NCI-H345 treated with DMSO at 0.1 percent for 48 hours (cell line): Measurements from ENCODE around the gene RFC2.
"Not testable (repeated sequence)": the region's sequence is repeated elsewhere in the genome, so short reads cannot be mapped to it uniquely, and the experiment has no call there.

ENCODE experiments used
- DNase-seq: peaks from one replicate; lab custom pipeline; 2025; ENCODE audit not compliant: unreplicated experiment; lab: John Stamatoyannopoulos, UW

Gene RFC2

DNA sequence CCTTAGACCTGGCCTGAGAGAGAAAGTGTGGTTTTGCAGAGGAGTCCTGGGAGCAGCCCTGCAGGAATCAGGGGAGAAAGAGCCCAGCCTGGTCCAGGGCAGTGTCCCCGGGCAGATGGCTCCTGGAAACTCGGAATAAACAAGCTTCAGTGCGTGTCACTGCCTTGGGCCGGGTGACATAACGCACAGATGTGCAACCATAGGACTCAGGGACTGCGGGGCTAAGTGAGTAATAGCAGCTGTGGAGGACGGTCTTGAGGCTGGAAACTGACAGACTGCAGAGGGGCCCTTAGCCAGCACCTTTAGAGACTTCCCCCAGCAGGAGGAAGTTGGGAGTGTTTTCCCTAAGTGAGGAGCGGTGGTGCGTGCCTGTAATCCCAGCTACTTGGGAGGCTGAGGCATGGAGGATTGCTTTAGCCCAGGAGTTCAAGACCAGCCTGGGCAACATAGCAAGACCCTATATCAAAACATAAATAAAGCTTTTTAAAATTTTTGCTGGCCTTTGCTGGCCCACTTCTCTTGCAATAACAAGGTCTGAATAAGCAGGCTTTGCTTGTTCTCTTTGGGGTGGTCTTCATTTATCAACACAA, 29.8 kb upstream of the RFC2 start:
- DNase-seq, result no peak

DNA sequence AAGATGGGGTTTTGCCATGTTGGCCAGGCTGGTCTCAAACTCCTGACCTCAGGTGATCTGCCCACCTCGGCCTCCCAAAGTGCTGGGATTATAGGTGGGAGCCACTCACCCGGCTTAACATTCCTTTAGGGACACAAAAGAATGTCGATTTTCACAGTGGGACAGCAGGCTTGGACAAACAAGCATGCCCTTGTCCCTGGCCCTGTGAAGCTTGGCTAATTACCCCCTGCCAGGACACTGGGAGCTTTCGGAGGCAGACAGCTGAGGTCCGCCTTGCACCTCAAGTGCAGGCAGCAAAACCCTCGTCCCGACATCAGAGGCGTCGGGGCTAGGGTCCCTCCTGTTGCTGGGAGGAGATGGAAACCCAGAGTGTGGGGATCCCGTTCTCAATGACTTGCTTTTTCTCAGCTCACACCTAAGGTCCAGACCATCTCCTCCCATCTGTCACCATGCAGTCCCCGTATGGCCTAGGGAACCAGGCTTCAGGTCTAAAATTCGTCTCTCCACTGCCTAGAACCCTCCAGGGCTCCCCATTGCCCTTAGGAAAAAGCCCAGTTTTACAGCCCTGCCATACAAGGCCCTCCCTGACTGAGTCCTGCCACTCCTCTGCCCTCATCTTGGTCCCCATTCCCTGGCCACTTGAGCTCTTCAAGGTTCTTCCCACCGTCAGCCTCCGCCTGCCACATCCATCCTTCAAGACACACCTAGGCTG, 28.7 kb upstream of the RFC2 start:
- DNase-seq, result no peak

DNA sequence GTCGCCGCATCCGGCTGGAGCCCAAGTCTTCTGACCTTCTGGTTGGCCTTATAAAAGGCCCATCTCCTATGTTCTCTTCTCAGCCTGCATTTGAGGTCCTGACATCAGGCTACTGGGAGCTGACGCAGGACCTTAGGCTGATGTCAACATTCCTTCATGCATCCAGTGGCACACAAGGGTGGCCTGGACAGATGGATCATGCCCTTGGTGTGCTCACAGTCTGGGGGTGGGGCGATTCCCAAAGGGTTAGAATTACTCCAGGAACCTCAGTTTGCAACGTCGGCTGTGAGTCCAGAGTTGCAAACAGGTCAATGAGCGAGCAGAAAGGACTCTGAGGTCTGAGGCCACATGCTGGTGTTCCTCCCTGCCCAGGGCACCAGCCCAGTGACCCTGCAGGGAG, 26.8 kb upstream of the RFC2 start:
- DNase-seq, result no peak

DNA sequence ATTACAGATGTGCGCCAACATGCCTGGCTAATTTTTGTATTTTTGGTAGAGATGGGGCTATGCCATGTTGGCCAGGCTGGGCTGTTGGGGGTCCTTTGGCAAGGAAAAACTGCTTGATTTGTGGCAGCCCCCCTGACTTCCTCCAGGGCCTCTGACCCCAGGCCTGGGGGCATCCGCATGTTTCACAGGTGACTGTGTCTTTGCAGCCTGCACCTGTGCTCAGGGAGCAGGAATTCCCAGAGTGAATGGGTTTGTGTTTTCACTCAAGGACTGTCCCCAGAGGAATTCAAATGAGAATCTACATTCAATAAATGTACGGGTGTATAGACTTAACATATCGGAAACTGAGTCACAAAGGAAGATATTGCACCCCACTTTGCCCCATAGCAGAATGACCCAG, 23.4 kb upstream of the RFC2 start:
- no peak for DNase-seq

DNA sequence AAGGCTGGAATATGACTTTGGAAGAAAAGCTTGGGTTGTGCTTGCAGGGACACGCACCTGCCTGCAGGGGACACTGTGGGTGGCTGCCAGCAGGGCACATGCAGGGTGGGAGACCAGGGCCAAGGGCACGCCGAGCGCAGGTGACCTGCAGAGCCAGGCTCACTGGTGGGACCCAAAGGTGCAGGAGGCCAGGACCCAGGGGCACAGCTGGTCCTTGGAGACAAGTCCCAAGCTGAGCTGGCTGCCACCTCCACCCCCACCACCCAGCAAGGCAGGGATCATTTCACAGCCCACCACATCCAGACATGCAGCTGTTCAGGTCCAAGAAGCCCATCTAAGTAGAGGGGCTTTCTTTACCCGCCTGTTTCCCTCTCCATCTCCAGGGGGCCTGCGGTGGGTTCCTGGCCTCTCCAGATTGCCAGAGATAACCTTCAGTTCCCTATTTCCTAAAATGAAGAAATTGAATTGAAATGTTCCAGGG, 21.2 kb upstream of the RFC2 start:
- DNase-seq, result no peak

DNA sequence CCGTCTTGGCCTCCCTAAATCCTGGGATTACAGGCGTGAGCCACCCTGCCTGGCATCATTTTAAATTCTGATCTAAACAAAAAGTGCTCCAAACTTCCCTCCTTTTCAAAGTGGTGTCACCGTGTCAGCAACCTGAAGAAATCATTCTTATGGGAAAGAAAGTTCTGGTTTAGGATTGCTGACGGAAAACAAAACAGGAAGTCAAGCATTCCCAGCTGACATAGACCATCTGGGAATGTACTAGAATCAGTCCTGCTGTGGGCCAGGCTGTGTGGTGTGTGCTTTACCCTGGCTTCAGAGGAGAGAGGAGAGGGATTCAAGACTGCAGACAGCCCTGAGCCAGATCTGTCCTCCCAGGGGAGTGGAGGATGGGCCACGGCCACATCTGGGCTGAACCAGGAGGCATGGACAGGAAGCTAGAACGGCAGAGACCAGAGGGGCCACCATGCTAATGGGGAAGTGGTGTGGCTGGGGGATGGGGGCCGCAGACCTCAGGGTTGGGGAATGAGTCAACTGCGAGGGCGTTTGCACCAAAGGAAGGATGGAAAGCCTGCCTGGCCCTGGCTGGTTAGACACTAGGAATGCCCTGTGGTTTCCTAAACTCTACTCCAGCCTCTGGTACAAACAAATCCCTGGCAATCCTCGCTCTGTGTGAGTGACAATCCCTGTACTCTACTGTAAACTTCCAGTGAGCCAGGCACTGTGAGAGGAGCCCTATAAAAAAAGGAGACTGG, 18.3 kb upstream of the RFC2 start:
- no peak for DNase-seq

DNA sequence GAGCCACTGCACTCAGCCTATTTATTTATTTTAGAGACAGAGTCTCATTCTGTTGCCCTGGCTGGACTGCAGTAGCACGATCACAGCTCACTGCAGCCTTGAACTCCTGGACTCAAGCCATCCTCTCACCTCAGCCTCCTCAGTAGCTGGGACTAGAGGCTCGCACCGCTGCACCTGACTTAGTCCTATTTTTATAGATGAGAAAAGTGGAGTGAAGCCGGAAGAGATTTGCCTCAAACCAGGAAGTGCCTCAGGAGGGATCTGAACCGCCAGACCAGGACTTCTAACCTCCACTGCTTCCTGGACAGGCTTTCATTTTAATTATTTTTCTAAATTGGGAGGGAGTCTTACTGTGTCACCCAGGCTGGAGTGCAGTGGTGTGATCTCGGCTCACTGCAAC, 17.5 kb upstream of the RFC2 start:
- DNase-seq, result no peak

DNA sequence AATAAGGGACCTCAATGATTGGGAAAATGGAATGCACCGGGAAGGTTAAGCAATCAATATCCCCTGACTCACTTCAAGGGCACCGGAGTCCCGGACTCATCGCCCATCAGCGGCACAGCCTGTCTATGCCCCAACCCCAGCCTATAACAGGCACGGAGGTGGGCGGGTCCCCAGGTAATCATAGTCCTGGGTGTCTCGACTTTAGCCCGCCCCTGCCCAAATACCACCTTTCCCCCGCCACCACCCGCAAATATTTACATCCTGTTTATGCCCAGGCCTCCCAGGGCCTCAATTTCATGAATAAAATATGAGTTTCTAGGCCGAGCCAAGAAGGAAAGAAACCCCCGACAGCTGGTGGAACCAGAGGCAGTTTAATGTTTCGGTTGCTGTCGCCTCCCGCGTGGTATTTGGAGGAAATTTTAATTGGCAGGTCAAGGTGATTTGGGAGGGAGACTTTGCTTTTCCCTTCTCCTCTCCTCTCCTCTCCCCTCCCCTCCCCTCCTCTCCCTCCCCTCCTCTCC, 15.6 kb upstream of the RFC2 start:
- DNase-seq, result peak; percentile 58

DNA sequence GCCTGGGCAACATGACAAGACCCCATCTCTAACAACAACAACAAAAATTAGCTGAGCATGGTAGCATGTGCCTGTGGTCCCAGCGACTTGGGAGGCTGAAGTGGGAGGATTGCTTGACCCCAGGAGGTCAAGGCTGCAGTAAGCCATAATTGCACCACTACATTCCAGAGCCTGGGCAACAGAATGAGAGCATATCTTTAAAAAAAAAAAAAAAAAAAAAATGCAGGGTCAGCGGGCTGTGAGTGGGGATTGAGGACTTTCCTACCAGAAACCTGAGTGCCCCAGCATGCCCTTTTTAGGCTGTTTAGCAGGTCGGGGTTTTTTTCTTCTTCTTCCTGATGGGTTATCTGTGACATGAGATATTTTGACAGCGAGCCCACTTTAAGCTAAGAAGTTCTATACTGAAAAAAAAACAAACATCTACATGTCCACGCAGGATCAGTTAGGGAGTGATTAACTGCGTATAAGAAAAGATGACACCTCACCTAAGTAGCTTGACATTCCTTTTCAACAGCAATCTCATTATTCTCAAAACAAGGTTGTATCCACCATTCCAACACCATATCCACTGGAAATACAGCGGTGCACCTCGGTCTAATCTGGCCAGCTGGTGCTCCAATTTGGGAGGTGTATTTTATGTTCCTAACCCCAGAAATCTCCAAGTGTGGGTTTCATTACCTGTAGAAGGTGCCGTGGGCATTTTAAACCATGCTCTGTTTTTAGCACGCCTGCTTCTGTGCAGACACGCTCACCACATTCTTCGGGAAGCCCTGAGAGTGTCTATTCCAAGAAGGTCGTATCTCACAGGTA, 13.8 kb upstream of the RFC2 start:
- DNase-seq, result no peak

DNA sequence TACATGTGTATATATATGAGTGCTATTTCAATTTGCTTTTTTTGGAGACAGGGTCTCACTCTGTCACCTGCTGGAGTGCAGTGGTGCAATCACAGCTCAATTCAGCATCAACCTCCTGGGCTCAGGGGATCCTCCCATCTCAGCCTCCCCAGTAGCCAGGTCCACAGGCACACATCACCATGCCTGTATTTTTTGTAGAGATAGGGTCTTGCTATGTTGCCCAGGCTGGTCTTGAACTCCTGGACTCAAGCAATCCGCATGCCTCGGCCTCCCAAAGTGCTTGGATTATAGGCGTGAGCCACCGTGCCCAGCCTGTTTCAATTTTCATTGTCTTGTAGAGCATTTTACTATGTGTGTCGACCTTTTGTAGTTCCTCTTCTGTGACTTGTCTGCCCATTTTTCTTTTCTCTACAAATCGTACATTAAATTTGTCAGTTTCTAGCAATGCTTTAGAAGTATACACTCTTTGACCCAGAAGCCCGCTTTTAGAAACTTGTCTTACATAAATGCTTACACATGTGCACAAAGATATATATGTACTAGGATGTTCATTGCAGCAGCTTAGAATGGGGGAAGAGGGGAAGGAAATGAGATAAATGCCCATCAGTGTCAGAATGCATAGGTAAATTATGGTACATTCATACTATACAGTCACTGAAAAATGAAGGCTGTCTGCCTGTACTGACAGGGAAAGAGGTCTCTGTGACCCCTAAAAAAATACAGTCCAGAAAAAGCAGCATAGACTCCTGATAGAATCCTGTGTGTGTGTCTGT, 12.2 kb upstream of the RFC2 start:
- no peak for DNase-seq

DNA sequence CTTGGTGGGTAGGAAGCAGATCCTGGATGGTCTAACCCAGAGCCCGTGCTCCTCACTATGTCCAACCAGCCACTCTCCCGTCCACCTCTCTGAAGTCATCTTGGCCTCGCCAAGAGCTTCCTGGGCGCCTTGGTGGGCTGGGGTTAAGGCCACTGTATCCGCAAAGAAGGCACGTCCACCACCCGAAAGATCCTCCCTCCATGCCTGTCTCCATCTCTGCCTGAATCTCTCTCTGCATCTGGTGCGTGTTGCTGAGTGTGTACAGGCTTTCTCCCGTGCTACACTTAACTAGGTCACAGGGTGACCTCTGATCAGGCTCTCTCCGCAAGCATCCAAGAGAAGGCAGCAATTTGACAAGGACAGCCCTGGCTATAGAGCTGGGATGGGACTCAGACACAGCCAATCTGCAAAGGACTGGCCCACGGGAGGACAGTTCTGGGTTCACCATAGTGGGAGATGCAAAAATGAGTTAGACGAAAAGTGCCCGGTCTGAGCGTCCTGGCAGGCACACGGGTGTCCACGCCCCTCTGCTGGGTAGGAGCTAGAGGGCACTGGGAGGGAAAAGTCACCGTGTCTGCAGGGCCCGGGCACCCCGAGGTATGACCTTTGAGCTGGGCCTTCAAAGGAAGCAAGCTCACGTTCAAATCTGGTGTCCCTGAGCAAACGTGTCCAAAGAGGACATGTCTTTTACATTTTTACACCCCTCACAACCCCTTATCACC, 9.4 kb upstream of the RFC2 start:
- DNase-seq, result no peak

DNA sequence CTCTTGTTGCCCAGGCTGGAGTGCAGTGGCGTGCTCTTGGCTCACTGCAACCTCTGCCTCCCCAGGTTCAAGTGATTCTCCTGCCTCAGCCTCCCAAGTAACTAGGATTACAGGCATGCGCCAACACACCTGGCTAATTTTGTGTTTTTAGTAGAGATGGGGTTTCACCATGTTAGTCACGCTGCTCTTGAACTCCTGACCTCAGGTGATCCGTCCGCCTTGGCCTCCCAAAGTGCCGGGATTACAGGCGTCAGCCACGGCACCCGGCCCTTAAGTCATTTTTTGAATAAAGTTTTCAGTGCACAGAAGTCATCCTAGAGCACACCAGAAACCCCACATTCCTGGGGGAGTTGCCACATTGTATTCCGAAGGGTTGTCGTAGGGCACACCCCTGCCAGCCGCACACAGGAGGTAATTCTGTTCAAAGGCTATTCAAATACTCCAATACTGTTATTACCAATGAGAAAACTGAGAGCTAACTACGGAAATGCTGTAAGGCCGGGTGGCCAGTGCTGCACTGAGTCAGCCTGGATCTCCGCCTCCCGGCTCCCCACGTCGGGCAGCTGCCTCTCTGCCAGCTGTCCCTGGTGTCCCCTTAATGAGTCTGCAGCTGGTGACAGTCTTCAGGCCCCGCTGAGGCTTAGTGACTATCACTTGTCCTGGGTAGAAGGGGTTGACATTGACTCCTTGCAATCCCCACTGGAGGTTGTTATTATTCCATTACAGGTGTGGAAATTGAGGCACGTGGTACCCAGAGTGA, 8.6 kb upstream of the RFC2 start:
- DNase-seq, result no peak

DNA sequence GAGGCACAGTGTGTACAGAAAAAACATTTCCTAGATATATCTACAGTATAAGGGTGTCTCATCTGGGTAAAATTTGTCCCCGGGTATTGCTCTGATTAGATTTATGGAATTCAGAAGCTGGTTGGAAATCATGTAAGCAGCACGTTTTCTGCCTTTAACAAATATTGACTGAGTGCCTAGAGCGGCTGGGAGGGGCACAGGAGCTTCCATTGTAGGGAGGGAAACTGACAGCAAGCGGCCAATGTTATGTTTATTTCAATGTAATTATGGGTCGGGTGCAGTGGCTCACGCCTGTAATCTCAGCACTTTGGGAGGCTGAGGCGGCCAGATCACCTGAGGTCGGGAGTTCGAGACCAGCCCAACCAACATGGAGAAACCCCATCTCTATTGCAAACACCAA, 4.4 kb upstream of the RFC2 start:
- no peak for DNase-seq

DNA sequence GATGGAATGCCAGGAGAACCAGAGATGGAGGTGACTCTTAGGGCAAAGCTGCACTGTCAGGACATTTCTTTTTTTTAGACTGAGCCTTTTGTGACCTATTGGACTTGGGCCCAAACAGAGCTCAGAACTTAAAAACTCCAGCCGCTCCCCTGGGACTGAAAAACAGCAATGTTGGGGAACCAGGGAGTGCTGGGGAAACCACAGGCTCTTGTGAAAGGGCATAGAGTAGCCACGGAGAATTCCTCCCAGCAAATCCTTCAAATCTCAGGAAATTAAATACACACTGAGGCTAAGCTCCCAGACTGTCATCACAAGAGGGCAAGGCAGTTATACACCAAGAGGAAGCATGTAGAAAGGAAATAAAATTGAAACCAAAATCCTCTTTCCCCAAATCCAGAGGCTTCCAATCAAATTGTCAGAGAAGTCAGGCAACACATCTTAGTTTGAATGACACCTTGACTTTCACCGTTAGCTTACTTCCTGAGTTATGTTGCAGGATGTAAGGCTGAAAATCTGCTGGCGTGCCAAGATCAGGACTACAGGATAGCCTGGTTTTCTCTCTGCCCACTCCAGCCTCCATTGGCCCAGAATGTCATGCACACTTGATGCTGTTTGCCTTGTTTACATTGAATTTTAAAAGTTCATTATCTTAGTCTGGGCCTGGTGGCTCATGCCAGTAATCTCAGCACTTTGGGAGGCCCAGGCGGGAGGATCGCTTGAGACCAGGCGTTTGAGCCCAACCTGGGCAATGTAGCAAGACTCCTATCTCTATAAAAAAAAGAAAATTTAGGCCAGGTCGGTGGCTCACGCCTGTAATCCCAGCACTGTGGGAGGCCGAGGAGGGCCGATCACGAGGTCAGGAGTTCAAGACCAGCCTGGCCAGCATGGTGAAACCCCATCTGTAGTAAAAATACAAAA, 2.6 kb upstream of the RFC2 start:
- DNase-seq, result no peak

DNA sequence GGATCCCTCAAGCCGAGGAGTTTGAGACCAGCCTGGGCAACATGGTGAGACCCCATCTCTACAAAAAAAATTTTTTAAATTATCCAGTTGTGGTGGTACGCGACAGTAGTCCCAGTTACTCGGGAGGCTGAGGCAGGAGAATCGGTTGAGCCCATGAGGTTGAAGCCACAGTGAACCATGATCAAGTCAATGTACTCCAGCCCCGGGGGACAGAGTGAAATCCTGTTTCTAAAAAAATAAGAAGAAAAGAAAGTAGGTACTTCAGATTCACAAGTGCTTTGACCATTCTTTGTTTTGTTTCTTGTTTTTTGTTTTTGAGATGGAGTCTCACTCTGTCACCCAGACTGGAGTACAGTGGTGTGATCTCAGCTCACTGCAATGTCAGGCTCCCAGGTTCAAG, 1.3 kb upstream of the RFC2 start:
- not testable (repeated sequence) for DNase-seq

DNA sequence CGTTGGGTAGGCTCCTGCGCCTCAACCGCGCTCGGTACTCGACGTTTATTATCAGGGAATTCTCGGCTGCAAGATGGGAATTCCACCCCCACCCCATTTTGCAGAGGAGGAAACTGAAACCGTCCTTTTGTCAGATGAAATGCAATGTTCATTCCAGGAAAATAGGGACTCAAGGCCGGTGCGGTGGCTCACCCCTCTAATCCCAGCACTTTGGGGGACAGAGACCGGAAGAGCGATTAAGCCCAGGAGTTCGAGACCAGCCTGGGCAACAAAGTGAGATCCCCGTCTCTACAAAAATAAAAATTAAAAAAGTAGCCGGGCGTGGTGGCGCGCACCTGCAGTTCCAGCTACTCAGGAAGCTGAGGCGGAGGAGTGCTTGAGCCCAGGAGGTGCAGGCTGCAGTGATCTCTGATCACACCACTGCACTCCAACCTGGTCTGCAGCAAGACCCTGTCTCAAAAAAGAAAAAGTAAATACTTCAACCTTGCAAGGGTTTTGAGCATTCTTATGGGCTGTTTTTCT, 720 bp upstream of the RFC2 start:
- DNase-seq, result no peak

DNA sequence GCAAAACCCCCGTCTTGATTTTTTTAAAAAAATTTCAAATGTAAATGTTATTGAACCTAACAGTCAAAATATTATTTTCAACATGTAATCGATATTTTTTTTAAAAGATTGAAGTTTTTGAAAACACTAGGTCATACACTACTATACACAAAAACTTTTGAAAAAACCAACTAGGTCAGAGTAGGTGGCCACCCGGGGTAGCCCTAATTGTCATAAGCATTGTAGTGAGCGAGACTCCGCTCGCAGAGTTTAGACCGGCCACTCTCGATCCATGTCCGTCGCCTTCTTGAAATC, 417 bp downstream of the RFC2 start:
- DNase-seq, result no peak

DNA sequence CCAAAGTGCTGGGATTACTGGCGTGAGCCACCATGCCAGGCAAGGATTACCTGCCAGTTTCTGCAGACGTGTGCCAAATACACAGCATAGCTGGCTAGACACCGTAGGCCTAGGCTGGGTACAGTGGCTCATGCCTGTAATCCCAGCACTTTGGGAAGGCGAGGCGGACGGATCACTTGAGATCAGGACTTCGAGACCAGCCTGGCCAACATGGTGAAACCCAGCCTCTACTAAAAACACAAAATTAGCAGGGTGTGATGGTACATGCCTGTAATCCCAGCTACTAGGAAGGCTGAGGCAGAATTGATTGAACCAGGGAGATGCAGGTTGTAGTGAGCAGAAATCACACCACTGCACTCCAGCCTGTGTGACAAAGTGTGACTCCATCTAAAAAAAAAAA, 868 bp downstream of the RFC2 start:
- no peak for DNase-seq
